GM18526 (cell line): ENCODE measurements around the gene GOLGA3.

Experiments
- POLR2A ChIP-seq: IDR thresholded peaks from 3 replicates; pipeline ENCODE4 v1.6.1; 2011; ENCODE audit not compliant: insufficient read length; ENCODE audit errors: extremely low read depth

GOLGA3 gene

GRCh38 chr12:132827763-132828703 lies 636 bp downstream of the GOLGA3 start:
- no peak for TF ChIP-seq POLR2A

GRCh38 chr12:132825861-132826260 lies 2.8 kb downstream of the GOLGA3 start:
- no peak for TF ChIP-seq POLR2A

- no peak for TF ChIP-seq POLR2A
These were observed 3.6 kb downstream of the GOLGA3 start for GRCh38 chr12:132825089-132825488.

GRCh38 chr12:132824053-132824452 lies 4.6 kb downstream of the GOLGA3 start:
- no peak for TF ChIP-seq POLR2A

GRCh38 chr12:132818562-132818961 lies 10.1 kb downstream of the GOLGA3 start:
- TF ChIP-seq POLR2A: no peak

- no peak for TF ChIP-seq POLR2A
These were observed 14.4 kb downstream of the GOLGA3 start for GRCh38 chr12:132814232-132814631.

GRCh38 chr12:132813443-132813842 lies 15.2 kb downstream of the GOLGA3 start:
- TF ChIP-seq POLR2A: no peak

GRCh38 chr12:132812631-132813305 lies 15.9 kb downstream of the GOLGA3 start:
- no peak for TF ChIP-seq POLR2A

- TF ChIP-seq POLR2A: no peak
These were observed 21.2 kb downstream of the GOLGA3 start for GRCh38 chr12:132807295-132808092.

GRCh38 chr12:132806857-132807256 lies 21.8 kb downstream of the GOLGA3 start:
- TF ChIP-seq POLR2A: no peak

GRCh38 chr12:132804426-132804861 lies 24.2 kb downstream of the GOLGA3 start:
- no peak for TF ChIP-seq POLR2A

GRCh38 chr12:132803888-132804287 lies 24.8 kb downstream of the GOLGA3 start:
- TF ChIP-seq POLR2A: no peak

- TF ChIP-seq POLR2A: no peak
These were observed 25.5 kb downstream of the GOLGA3 start for GRCh38 chr12:132803125-132803524.

GRCh38 chr12:132801741-132802140 lies 26.9 kb downstream of the GOLGA3 start:
- no peak for TF ChIP-seq POLR2A

- TF ChIP-seq POLR2A: no peak
These were observed 29.8 kb downstream of the GOLGA3 start for GRCh38 chr12:132798836-132799235.
